Measurements from ENCODE around the gene ZBTB1. TPM values are rescaled to one million over a fixed set of nuclear protein-coding genes. Genes with fewer than 3 reads are reported as not detected.

The ZBTB1 gene
- total and polyA plus RNA-seq, 2 donors (not counting 1 experiment from before 2014, with no cell fraction given): 52.8 to 108 TPM

DNA sequence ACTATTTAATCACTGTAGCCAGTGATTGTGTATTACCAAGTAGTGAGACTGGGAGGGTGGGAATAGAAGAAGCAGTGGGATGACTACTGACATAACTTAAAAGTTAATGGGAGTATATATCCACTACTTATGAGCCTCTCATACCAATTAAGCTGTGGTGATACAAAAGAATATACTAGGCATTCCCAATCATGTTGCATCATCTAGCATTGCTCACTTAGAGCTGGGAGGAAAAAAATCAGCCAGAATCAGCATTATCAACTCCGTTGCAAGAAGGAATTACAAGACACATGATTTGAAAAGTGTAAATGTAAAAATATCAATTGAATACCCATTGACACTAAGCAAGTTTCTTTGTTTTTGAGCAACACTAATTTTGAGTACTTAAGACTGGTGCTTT lies 44.4 kb downstream of the ZBTB1 start:
- Mint-ChIP-seq H3K27me3 (peaks cover 30% of the 10 kb centered on the region), H3K4me1 (peaks cover 13% of the 10 kb centered on the region), H3K4me3 (peak overlapping the region; percentile 76), H3K27ac (no peak overlapping the region), H3K9me3 (ENCODE audit: insufficient read depth) (no peaks in the 10 kb centered on the region)
- Histone ChIP-seq H3K27me3 (replicated peaks in 1 of 4; ENCODE audit: control extremely low read depth in 1 of 4, control insufficient read depth in 3 of 4, insufficient read depth in 4 of 4, low read length in 3 of 4) (peaks cover 0 to 21% (median 13%) of the 10 kb centered on the region in 4 experiments), H3K4me2 (replicated peaks; ENCODE audit: low read depth, low read length, poor library complexity, severe bottlenecking) (peak overlapping the region; percentile 88), H3K9me3 (ENCODE audit: control extremely low read depth in 1 of 3, control insufficient read depth in 2 of 3, insufficient read depth in 1 of 3, low read length in 2 of 3) (peaks cover 0 to 1% (median 0%) of the 10 kb centered on the region in 3 donors), H3K79me2 (ENCODE audit: control insufficient read depth, insufficient read depth, low read length) (no peaks in the 10 kb centered on the region), H3K36me3 (replicated peaks in 1 of 2; ENCODE audit: control extremely low read depth in 1 of 2, control insufficient read depth in 1 of 2, extremely low read depth in 1 of 2, insufficient read depth in 2 of 2, low read length in 1 of 2) (no peaks in the 10 kb centered on the region), H2AFZ (ENCODE audit: insufficient read depth, low read depth, low read length, poor library complexity, severe bottlenecking) (no peak overlapping the region), H3K4me1 (ENCODE audit: control insufficient read depth in 2 of 2, insufficient read depth in 2 of 2, low read length in 2 of 2) (peaks cover 13 to 16% of the 10 kb centered on the region in 2 donors), H3K27ac (ENCODE audit: low read length in 2 of 2) (no peak overlapping the region), H3K9ac (ENCODE audit: low read length) (peak overlapping the region; percentile 57), H4K20me1 (ENCODE audit: control insufficient read depth, insufficient read depth, low read length, poor library complexity, severe bottlenecking) (no peaks in the 10 kb centered on the region), H3K4me3 (ENCODE audit: control extremely low read depth in 1 of 5, extremely low read depth in 1 of 5, insufficient read depth in 1 of 5, low read depth in 2 of 5, low read length in 4 of 5) (no peak overlapping the region)
- intact Hi-C loops (cut with micrococcal nuclease): no loop called here
- DNase-seq: no peak
- TF ChIP-seq EZH2 (IDR thresholded peaks at IDR 0.05; ENCODE audit: borderline replicate concordance, insufficient read depth, low read depth, low read length, poor library complexity, severe bottlenecking) (no peak), CTCF (IDR thresholded peaks at IDR 0.05) (no peak)
- ChIA-PET POLR2A (no interaction called here), CTCF (interaction anchor here (1.4 to 1.9 kb wide), 2 partner anchors 38 to 88 kb away, joined by 3 to 5 read pairs; no protein-coding TSS in a partner anchor)
- no CpG with 5 or more reads among the region's 1 CpG for WGBS (ENCODE audit: insufficient coverage)
- ATAC-seq (ENCODE audit: low read depth): no peak

DNA sequence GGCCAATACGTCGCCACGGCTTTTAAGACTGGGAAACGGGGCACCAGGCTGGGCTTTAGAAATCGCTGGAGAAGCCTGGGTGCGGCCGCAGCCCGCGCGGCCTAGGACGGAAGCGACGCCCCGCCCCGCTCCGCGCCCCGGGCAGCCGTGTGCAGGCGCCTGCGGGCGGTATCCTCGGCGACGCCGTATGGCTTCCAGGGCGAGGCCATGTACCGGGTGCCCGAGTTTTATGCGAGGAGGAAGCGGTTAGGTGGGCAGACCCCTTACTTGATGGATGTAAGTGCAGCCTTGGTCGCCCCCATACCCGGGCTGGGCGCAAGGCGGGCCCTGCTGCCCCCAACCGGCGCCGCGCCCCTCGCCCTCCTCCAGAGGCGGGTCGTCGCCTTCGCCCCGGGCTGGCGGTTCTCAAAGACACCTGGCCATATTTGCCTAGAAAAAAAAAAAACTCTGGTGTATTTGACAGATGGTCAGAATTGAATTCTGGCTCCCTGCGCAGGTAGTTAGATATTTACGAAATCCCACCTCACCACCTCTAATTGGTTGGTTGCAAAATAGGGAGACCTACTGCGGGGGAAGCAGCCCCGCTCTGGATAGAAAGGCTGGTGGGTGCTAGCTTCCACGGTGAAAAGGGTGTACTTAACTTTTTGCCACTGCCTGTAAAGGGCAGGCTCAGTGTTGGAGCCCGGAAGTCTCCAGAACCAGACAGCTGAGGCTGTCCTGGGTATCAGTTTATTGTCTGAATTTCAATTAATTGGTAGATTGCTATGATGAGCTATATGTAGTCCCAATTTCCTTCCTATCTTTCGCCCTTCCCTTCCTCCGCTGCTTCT lies 45.4 kb downstream of the ZBTB1 start, which contains the start of gene PPP1R36:
PPP1R36 (plus strand) TSS at position 171 of the 830 bp plus-strand sequence; CDS start at position 208, 37 bp downstream.
- TF ChIP-seq CTCF (IDR thresholded peaks at IDR 0.05) (no peak), EZH2 (IDR thresholded peaks at IDR 0.05; ENCODE audit: borderline replicate concordance, insufficient read depth, low read depth, low read length, poor library complexity, severe bottlenecking) (no peak)
- ChIA-PET CTCF (interaction anchor here (1.9 kb wide), 1 partner anchor 87 kb away, joined by 5 read pairs; no protein-coding TSS in a partner anchor), POLR2A (no interaction called here)
- ATAC-seq (ENCODE audit: low read depth) (peak; percentile 96), DNase-seq (peak; percentile 63)
- peaks cover 0 to 21% (median 13%) of the 10 kb centered on the region in 4 experiments for H3K27me3 ChIP-seq (replicated peaks in 1 of 4; ENCODE audit: control extremely low read depth in 1 of 4, control insufficient read depth in 3 of 4, insufficient read depth in 4 of 4, low read length in 3 of 4)
- intact Hi-C loops (cut with micrococcal nuclease): no loop called here
- Mint-ChIP-seq H3K27me3 (peaks cover 35% of the 10 kb centered on the region), H3K27ac (no peak within 1 kb of the TSS), H3K4me3 (peak within 1 kb of the TSS; percentile 84), H3K4me1 (peaks cover 13% of the 10 kb centered on the region), H3K9me3 (ENCODE audit: insufficient read depth) (no peaks in the 10 kb centered on the region)
- peak within 1 kb of the TSS; percentile 57 for H3K9ac ChIP-seq (ENCODE audit: low read length)
- peak within 1 kb of the TSS; percentile 78 for H2AFZ ChIP-seq (ENCODE audit: insufficient read depth, low read depth, low read length, poor library complexity, severe bottlenecking)
- H4K20me1 ChIP-seq (ENCODE audit: control insufficient read depth, insufficient read depth, low read length, poor library complexity, severe bottlenecking): no peaks in the 10 kb centered on the region
- H3K36me3 ChIP-seq (replicated peaks in 1 of 2; ENCODE audit: control extremely low read depth in 1 of 2, control insufficient read depth in 1 of 2, extremely low read depth in 1 of 2, insufficient read depth in 2 of 2, low read length in 1 of 2): no peaks in the 10 kb centered on the region
- WGBS (ENCODE audit: insufficient coverage): 4% methylated on average over 50 of the region's 54 CpGs
- peak within 1 kb of the TSS; percentile 88 for H3K4me2 ChIP-seq (replicated peaks; ENCODE audit: low read depth, low read length, poor library complexity, severe bottlenecking)
- peaks cover 13 to 16% of the 10 kb centered on the region in 2 donors for H3K4me1 ChIP-seq (ENCODE audit: control insufficient read depth in 2 of 2, insufficient read depth in 2 of 2, low read length in 2 of 2)
- peaks cover 0 to 1% (median 0%) of the 10 kb centered on the region in 3 donors for H3K9me3 ChIP-seq (ENCODE audit: control extremely low read depth in 1 of 3, control insufficient read depth in 2 of 3, insufficient read depth in 1 of 3, low read length in 2 of 3)
- peak within 1 kb of the TSS; percentile 1 to 71 (median 45) for H3K4me3 ChIP-seq (ENCODE audit: control extremely low read depth in 1 of 5, extremely low read depth in 1 of 5, insufficient read depth in 1 of 5, low read depth in 2 of 5, low read length in 4 of 5)
- H3K79me2 ChIP-seq (ENCODE audit: control insufficient read depth, insufficient read depth, low read length): no peaks in the 10 kb centered on the region
- H3K27ac ChIP-seq (ENCODE audit: low read length in 2 of 2): no peak within 1 kb of the TSS

Data from B cell (primary cell).